Measurements from ENCODE around the gene RASGRP3.

Gene RASGRP3

GRCh38 chr2:33498291-33498956 lies 22.0 kb downstream of the RASGRP3 start:
- no peak for DNase-seq (ENCODE audit: low read depth)
- H3K4me3 ChIP-seq (ENCODE audit: low read length), result no peak overlapping the region
- TF ChIP-seq CTCF (conservative IDR thresholded peaks at IDR 0.05; ENCODE audit: low read depth, low read length), result no peak

GRCh38 chr2:33500177-33500576 lies 23.7 kb downstream of the RASGRP3 start:
- H3K4me3 ChIP-seq (ENCODE audit: low read length), result no peak overlapping the region
- DNase-seq (ENCODE audit: low read depth), result no peak
- no peak for TF ChIP-seq CTCF (conservative IDR thresholded peaks at IDR 0.05; ENCODE audit: low read depth, low read length)

- no peak for DNase-seq (ENCODE audit: low read depth)
- TF ChIP-seq CTCF (conservative IDR thresholded peaks at IDR 0.05; ENCODE audit: low read depth, low read length), result no peak
- no peak overlapping the region for H3K4me3 ChIP-seq (ENCODE audit: low read length)
These were observed 25.6 kb downstream of the RASGRP3 start for GRCh38 chr2:33502025-33502424.

GRCh38 chr2:33503002-33503401 lies 26.6 kb downstream of the RASGRP3 start:
- DNase-seq (ENCODE audit: low read depth), result no peak
- no peak overlapping the region for H3K4me3 ChIP-seq (ENCODE audit: low read length)
- no peak for TF ChIP-seq CTCF (conservative IDR thresholded peaks at IDR 0.05; ENCODE audit: low read depth, low read length)

- no peak for DNase-seq (ENCODE audit: low read depth)
- TF ChIP-seq CTCF (conservative IDR thresholded peaks at IDR 0.05; ENCODE audit: low read depth, low read length), result no peak
- H3K4me3 ChIP-seq (ENCODE audit: low read length), result no peak overlapping the region
These were observed 29.5 kb downstream of the RASGRP3 start for GRCh38 chr2:33505966-33506365.

GRCh38 chr2:33509908-33510585 lies 33.6 kb downstream of the RASGRP3 start:
- no peak overlapping the region for H3K4me3 ChIP-seq (ENCODE audit: low read length)
- TF ChIP-seq CTCF (conservative IDR thresholded peaks at IDR 0.05; ENCODE audit: low read depth, low read length), result no peak
- DNase-seq (ENCODE audit: low read depth), result no peak

GRCh38 chr2:33510586-33510968 lies 34.1 kb downstream of the RASGRP3 start:
- no peak for DNase-seq (ENCODE audit: low read depth)
- no peak overlapping the region for H3K4me3 ChIP-seq (ENCODE audit: low read length)
- no peak for TF ChIP-seq CTCF (conservative IDR thresholded peaks at IDR 0.05; ENCODE audit: low read depth, low read length)
